ENCODE data around the gene RASAL3.

DNA sequence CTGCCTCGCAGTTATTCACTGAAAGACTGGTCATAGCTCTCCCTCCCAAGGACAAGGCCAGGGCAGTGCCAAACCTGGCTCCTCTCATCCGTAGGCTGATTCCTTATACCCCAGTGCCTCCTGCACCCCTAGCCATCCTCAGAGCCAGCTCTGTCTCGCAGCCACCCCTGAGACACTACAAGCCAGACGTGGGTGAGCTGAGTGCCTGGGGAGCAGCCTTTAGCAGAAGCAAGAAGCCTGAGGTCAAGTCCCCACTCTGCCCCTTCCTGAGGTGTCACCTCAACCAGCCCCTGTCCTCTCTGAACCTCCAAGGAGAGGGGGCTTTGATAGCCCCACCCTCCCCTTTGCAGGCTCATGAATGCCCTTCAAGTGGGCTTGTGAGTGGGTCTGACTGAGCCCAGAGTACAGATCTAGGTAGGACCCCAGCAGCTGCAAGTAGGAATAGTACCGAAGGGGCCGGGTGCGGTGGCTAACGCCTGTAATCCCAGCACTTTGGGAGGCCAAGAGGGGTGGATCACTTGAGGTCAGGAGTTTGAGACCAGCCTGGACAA, 30.8 kb downstream of the RASAL3 start:
- no peak for TF ChIP-seq POLR2AphosphoS5 (IDR thresholded peaks at IDR 0.05; ENCODE audit: borderline replicate concordance, low read depth, low read length)
- TF ChIP-seq EZH2 (IDR thresholded peaks at IDR 0.05), result no peak
- no peak for TF ChIP-seq FOXP2 (optimal IDR thresholded peaks at IDR 0.05; ENCODE audit: control extremely low read depth, extremely low read length, insufficient read depth)
